ENCODE results near the gene MANSC1. TPM values are rescaled to one million over a fixed set of nuclear protein-coding genes. Genes with fewer than 3 reads are reported as not detected.

MANSC1 gene
- total and polyA plus RNA-seq, 2 of the 13 experiments (the other 11 are each of a cell fraction or from before 2014, with no cell fraction given) = 1.9 to 4.2 TPM

DNA sequence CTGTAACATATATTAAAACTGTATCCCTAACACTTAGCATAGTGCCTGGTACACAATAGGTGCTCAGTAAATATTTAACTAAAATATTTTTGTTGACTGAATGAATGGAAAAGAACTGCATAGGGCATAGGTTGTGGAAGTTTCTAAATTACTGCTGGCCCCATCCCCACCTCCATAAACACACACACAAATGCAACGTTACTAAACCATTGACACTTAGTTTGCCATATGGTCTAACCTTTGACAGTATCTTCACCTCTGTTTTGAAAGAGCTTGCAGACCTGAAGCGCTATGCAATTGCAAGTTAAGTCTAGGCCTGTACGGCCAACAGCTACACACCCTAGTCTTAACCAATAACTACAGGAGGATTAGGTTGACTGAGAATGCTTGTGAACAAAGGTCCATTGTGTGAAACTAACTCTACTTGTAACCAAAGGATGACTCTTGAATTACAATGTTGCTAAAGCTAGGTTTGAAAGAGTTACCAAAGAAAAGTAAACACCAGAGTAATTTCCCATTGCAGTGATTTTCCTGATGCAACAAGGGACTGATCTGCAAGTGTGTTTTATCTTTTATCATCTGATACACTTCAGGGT is 924 bp upstream of the MANSC1 start (continued):
- TF ChIP-seq ELK4 (CRISPR knock-in tag; IDR thresholded peaks at IDR 0.05; ENCODE audit: borderline replicate concordance) (no peak), ZNF354B (CRISPR knock-in tag; IDR thresholded peaks at IDR 0.05) (no peak), AHDC1 (CRISPR knock-in tag; IDR thresholded peaks at IDR 0.05; ENCODE audit: borderline replicate concordance) (peak; percentile 21; the same call in 1 of the 2 replicates), ARID3A (IDR thresholded peaks at IDR 0.05; ENCODE audit: low read depth, low read length) (peak; percentile 82), ZMAT3 (CRISPR knock-in tag; conservative IDR thresholded peaks at IDR 0.05) (no peak), CREB1 (IDR thresholded peaks at IDR 0.05) (no peak), CREB1 (CRISPR knock-in tag; IDR thresholded peaks at IDR 0.05) (peak; percentile 56), ZNF205 (CRISPR knock-in tag; IDR thresholded peaks at IDR 0.05) (peak; percentile 28; the same call in 1 of the 2 replicates), SP2 (CRISPR knock-in tag; IDR thresholded peaks at IDR 0.05) (no peak), ZNF556 (CRISPR knock-in tag; IDR thresholded peaks at IDR 0.05; ENCODE audit: borderline replicate concordance) (no peak), NFE2L2 (IDR thresholded peaks at IDR 0.05; ENCODE audit: low read length) (no peak), SAP130 (CRISPR knock-in tag; IDR thresholded peaks at IDR 0.05; ENCODE audit: low read depth) (peak; percentile 65), YEATS4 (CRISPR knock-in tag; IDR thresholded peaks at IDR 0.05; ENCODE audit: borderline replicate concordance) (peak; percentile 52; the same call in 1 of the 2 replicates), ZNF800 (CRISPR knock-in tag; IDR thresholded peaks at IDR 0.05) (peak; percentile 31; the same call in 1 of the 2 replicates), SNAPC2 (CRISPR knock-in tag; IDR thresholded peaks at IDR 0.05) (no peak), PRPF4 (IDR thresholded peaks at IDR 0.05; ENCODE audit: low read depth, low read length, poor library complexity, severe bottlenecking) (no peak), SOX5 (CRISPR knock-in tag; IDR thresholded peaks at IDR 0.05; ENCODE audit: borderline replicate concordance) (peak; percentile 84), MXI1 (IDR thresholded peaks at IDR 0.05; ENCODE audit: borderline replicate concordance, low read depth, low read length) (no peak)
- TF ChIP-seq, protein P1, sequence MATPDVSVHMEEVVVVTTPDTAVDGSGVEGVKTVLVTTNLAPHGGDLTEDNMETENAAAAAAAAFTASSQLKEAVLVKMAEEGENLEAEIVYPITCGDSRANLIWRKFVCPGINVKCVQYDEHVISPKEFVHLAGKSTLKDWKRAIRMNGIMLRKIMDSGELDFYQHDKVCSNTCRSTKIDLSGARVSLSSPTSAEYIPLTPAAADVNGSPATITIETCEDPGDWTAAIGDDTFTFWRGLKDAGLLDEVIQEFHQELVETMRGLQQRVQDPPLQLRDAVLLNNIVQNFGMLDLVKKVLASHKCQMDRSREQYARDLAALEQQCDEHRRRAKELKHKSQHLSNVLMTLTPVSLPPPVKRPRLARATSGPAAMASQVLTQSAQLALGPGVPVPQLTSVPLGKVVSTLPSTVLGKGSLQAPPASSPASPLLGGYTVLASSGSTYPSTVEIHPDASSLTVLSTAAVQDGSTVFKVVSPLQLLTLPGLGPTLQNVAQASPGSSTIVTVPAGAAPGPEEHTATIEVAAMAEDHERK (CRISPR knock-in tag; IDR thresholded peaks at IDR 0.05; ENCODE audit: low read depth) = no peak

Data from HepG2 (cell line).